Spleen (tissue), 7 donors: Measurements from ENCODE around the gene ARHGEF38.

Experiments used
- CTCF ChIP-seq, 11 experiments: fragments of 200-600 bp in 7 of 11; fragments of 450-650 bp in 4 of 11; sonication (generic) in 4 of 11; IDR thresholded peaks in 8 of 11; conservative IDR thresholded peaks in 3 of 11; 1 replicate in 7 of 11; 2 replicates in 4 of 11; pipeline versions ENCODE4 v1.4.0 to v1.8.0; 2016 to 2021; ENCODE audit warnings: antibody characterized with exemption in 11 of 11, inconsistent platforms in 4 of 11, mild to moderate bottlenecking in 1 of 11
- POLR2AphosphoS5 ChIP-seq, 3 donors: sonication (generic); formaldehyde crosslinking; IDR thresholded peaks; one replicate each; pipeline ENCODE4 v1.5.1; 2017; ENCODE audit warnings: antibody characterized with exemption in 3 of 3
- donor health status: DM: no; HTN: no; CAD: no; lungs with moderate emphysema.
- donor health status: DM: no; HTN: no; CAD: no.
- donor health status: DM: no; HTN: no; CAD: no.

GRCh38 chr4:105558277-105558676 is 5.9 kb downstream of the ARHGEF38 start:
- TF ChIP-seq CTCF (IDR thresholded peaks at IDR 0.05 in 8 of 11, conservative IDR thresholded peaks at IDR 0.05 in 3 of 11) (no peak), POLR2AphosphoS5 (IDR thresholded peaks at IDR 0.05) (no peak)
